ENCODE results near the gene NAT16. TPM values are rescaled to one million over a fixed set of nuclear protein-coding genes. Genes with fewer than 3 reads are reported as not detected.
A peak's percentile ranks its signal among the peaks of the same experiment; 100 is the strongest.

NAT16 gene
- total RNA-seq, 4 donors from 2014 or later = not detected

- in situ Hi-C loops (cut with MboI; ENCODE audit: low sequenced_read_pairs in 4 of 4) (no loop called here), intact Hi-C loops (cut with DNase I; ENCODE audit: low total_unique reads) (no loop called here)
- no peak for DNase-seq
- no peak overlapping the region for H3K27ac ChIP-seq
- H3K4me1 ChIP-seq = peaks cover 8 to 25% of the 10 kb centered on the region in 2 donors
- peaks cover 91 to 100% (median 98%) of the 10 kb centered on the region in 3 donors for H3K27me3 ChIP-seq
- H3K36me3 ChIP-seq = no peaks in the 10 kb centered on the region
- H3K9me3 ChIP-seq = no peaks in the 10 kb centered on the region
- no peak for TF ChIP-seq POLR2A (IDR thresholded peaks at IDR 0.05)
- H3K4me3 ChIP-seq = no peak overlapping the region
- ATAC-seq = no peak
These were observed 4.4 kb downstream of the NAT16 start for GRCh38 chr7:101175664-101176063.

- no peak overlapping the region for H3K27ac ChIP-seq
- TF ChIP-seq POLR2A (IDR thresholded peaks at IDR 0.05) = no peak
- TF ChIP-seq, protein P1, sequence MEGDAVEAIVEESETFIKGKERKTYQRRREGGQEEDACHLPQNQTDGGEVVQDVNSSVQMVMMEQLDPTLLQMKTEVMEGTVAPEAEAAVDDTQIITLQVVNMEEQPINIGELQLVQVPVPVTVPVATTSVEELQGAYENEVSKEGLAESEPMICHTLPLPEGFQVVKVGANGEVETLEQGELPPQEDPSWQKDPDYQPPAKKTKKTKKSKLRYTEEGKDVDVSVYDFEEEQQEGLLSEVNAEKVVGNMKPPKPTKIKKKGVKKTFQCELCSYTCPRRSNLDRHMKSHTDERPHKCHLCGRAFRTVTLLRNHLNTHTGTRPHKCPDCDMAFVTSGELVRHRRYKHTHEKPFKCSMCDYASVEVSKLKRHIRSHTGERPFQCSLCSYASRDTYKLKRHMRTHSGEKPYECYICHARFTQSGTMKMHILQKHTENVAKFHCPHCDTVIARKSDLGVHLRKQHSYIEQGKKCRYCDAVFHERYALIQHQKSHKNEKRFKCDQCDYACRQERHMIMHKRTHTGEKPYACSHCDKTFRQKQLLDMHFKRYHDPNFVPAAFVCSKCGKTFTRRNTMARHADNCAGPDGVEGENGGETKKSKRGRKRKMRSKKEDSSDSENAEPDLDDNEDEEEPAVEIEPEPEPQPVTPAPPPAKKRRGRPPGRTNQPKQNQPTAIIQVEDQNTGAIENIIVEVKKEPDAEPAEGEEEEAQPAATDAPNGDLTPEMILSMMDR (IDR thresholded peaks at IDR 0.05 in 4 of 5, conservative IDR thresholded peaks at IDR 0.05 in 1 of 5) = no peak
- ATAC-seq = no peak
- intact Hi-C loops (cut with DNase I; ENCODE audit: low total_unique reads) = no loop called here
- H3K27me3 ChIP-seq = peaks cover 90 to 100% (median 98%) of the 10 kb centered on the region in 3 donors
- H3K36me3 ChIP-seq = no peaks in the 10 kb centered on the region
- no peak for DNase-seq
- H3K4me1 ChIP-seq = peaks cover 14 to 33% of the 10 kb centered on the region in 2 donors
- in situ Hi-C loops (cut with MboI; ENCODE audit: low sequenced_read_pairs in 4 of 4) = no loop called here
- H3K9me3 ChIP-seq = no peaks in the 10 kb centered on the region
- peak overlapping the region in 1 of 4 donors; percentile 46 for H3K4me3 ChIP-seq
These were observed 5.7 kb downstream of the NAT16 start for GRCh38 chr7:101174322-101174854.

- Histone ChIP-seq H3K9me3 (no peaks in the 10 kb centered on the region), H3K4me1 (peaks cover 14 to 31% of the 10 kb centered on the region in 2 donors), H3K27me3 (peaks cover 91 to 100% (median 98%) of the 10 kb centered on the region in 3 donors), H3K4me3 (peak overlapping the region in 3 of 4 donors; percentile 30 to 46 (median 35)), H3K27ac (no peak overlapping the region), H3K36me3 (no peaks in the 10 kb centered on the region)
- no peak for ATAC-seq
- in situ Hi-C loops (cut with MboI; ENCODE audit: low sequenced_read_pairs in 4 of 4) = no loop called here
- no peak for TF ChIP-seq POLR2A (IDR thresholded peaks at IDR 0.05)
- TF ChIP-seq, protein P1 (IDR thresholded peaks at IDR 0.05 in 4 of 5, conservative IDR thresholded peaks at IDR 0.05 in 1 of 5) = no peak
- intact Hi-C loops (cut with DNase I; ENCODE audit: low total_unique reads) = no loop called here
- DNase-seq = no peak
These were observed 6.3 kb downstream of the NAT16 start for GRCh38 chr7:101173752-101174244.

DNA sequence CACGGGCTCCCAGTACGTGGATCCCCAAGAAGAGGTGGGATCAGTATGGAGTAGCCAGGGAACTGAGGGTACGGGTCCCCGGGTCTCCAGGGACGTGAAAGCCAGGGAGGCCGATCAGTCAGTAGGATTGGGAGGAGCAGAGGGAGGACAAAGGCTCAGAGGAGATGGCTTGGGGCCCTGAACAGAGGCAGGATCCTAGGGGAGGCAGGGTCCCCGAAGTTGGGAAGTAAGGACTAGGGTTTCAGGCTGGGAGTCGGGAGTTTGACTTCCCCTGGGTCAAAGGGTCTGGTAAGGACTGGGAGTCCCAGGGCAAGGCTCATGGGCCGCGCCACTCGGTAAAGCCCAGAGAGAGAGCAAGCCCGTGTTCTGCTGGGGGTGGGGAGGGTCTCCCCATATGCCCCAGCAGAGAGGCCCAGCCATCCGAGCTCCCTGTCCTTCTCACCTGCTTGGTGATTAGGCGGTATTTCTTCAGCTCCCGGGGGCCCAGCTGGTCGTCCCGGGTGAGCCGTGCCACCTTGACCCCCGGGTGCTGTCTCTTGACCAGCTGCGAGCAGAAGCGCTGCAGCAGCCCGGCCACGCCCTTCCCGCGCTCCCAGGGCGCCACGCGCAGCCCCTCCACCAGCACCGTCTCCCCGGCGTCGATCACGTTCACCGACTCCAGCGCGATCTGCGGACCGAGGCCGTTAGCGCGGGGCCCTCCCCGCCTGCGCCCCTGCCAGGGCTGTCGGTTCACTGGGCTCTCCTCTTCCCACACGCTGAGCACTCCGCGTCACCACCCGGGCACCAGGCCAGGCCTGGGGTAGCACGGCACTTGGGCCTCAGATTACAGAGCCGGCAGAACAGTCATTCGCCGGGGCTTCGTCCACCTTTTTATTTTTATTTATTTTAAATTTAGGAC, 7.0 kb downstream of the NAT16 start:
- Histone ChIP-seq H3K4me1 (peaks cover 14 to 31% of the 10 kb centered on the region in 2 donors), H3K4me3 (peak overlapping the region; percentile 30 to 46 (median 36))

More for the DNA sequence above, 7.0 kb downstream of the NAT16 start:
- no peak overlapping the region for H3K27ac ChIP-seq
- ATAC-seq (peak in 1 of 2 donors; percentile 57), DNase-seq (peak in 1 of 2 donors; percentile 28)
- H3K9me3 ChIP-seq = no peaks in the 10 kb centered on the region
- intact Hi-C loops (cut with DNase I; ENCODE audit: low total_unique reads) = no loop called here
- peaks cover 92 to 100% (median 100%) of the 10 kb centered on the region in 3 donors for H3K27me3 ChIP-seq
- TF ChIP-seq, protein P1 (IDR thresholded peaks at IDR 0.05 in 4 of 5, conservative IDR thresholded peaks at IDR 0.05 in 1 of 5) = no peak
- no peak for TF ChIP-seq POLR2A (IDR thresholded peaks at IDR 0.05)
- in situ Hi-C loops (cut with MboI; ENCODE audit: low sequenced_read_pairs in 4 of 4) = no loop called here
- no peaks in the 10 kb centered on the region for H3K36me3 ChIP-seq

Data from gastrocnemius medialis (tissue), 4 donors.